GM12875 (cell line): ENCODE measurements around the gene BTBD3.

Source experiments
- H3K4me3 ChIP-seq: one replicate; pipeline ENCODE4 v1.5.1; 2011; ENCODE audit warnings: low read depth, low read length, control low read depth
- CTCF ChIP-seq: IDR thresholded peaks from 2 replicates; pipeline ENCODE4 v1.5.1; 2011; ENCODE audit warnings: low read depth, mild to moderate bottlenecking, control low read depth, inconsistent platforms, low read length, moderate library complexity, borderline replicate concordance; ENCODE audit not compliant: insufficient read depth

The BTBD3 gene

GRCh38 chr20:11958855-11959254 lies 41.2 kb downstream of the BTBD3 start:
- H3K4me3 ChIP-seq, result no peak overlapping the region
- TF ChIP-seq CTCF, result no peak

- H3K4me3 ChIP-seq, result no peak overlapping the region
- TF ChIP-seq CTCF, result no peak
Measured at GRCh38 chr20:11965602-11966001, 47.9 kb downstream of the BTBD3 start.

DNA sequence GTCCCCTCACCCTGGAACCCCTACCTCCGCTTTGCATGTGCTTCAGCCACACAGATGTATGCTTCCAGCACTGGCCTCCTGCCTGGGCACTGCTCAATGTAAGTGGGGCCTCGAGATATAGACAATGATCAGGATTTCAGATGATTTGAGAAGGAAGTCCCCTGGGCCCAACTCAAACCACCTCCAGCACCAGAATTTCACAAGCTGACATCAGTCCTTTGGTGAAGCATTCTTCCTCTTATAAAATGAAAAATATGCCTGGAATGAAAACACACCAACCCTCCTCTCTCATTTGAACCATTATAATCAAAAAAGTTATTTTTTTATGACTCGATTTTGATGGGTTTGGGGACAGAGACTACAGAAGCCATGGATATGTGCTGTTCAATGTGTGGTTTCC lies 48.5 kb downstream of the BTBD3 start:
- no peak overlapping the region for H3K4me3 ChIP-seq
- no peak for TF ChIP-seq CTCF

- no peak for TF ChIP-seq CTCF
- no peak overlapping the region for H3K4me3 ChIP-seq
Measured at GRCh38 chr20:11970243-11970836, 52.6 kb downstream of the BTBD3 start.

DNA sequence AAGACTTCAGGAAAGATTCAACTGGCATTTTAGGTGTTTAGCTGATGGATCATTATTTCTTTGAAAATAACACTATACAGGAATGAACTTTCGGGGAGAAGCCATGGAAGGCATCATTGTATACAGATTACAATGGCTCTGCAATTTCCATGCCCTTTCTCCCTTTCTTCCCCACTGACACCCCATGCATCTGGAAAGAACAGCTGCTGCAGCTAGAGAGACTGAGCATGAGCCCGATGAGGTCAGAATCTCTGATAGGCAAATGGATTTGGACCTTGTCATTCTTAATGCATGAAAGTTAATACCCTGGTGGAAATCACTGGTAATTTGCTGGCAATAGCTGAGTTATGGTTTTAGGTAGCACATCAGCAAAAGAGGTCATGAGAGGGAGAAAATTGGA lies 54.8 kb downstream of the BTBD3 start:
- TF ChIP-seq CTCF, result no peak

More for the DNA sequence above, 54.8 kb downstream of the BTBD3 start:
- H3K4me3 ChIP-seq, result no peak overlapping the region
